ENCODE measurements around the gene MFAP4.

Gene MFAP4

DNA sequence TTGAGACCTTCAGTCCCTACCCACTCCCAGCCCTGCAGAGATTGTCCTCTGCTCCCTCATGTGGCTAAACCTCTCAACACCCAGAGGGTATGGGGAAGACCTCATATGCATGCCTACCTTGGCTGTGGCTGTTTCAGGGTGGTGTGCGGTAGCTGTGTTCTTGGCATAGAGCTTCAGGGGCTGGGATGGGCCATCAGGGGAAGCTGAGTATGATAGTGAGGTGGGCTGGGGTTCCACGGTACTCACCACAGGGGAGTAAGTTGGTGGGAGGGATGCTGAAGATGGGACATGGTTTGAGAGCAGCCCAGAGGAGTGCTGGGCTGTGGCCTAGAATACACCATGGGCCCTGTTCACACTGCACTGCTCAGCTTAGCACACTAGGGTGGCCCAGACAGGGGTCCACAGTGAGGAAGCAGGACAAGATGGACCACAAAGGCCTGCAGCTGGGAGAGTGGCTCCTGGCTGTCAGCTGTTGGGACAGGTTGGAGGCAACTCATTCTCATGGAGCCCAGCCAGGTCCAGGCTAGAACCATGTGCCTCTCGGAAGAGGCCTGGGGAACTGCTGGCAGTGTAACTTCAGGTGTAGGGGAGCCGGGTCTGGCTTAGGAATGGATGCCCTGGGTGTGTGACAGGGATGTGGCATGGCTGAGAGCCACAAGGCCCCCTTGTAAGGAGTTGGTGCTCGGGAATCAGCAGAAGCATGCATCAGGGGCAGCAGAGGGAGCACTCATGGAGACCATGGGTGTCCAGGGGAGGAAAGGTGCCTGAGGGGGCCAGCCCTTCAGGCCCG is 3.1 kb downstream of the MFAP4 start:
- Mint-ChIP-seq H3K4me3 (no peak overlapping the region), H3K27ac (no peak overlapping the region), H3K27me3 (peaks cover 4% of the 10 kb centered on the region), H3K36me3 (peaks cover 7% of the 10 kb centered on the region), H3K4me1 (ENCODE audit: low read depth) (peaks cover 14% of the 10 kb centered on the region), H3K9me3 (ENCODE audit: low read depth) (no peaks in the 10 kb centered on the region)

DNA sequence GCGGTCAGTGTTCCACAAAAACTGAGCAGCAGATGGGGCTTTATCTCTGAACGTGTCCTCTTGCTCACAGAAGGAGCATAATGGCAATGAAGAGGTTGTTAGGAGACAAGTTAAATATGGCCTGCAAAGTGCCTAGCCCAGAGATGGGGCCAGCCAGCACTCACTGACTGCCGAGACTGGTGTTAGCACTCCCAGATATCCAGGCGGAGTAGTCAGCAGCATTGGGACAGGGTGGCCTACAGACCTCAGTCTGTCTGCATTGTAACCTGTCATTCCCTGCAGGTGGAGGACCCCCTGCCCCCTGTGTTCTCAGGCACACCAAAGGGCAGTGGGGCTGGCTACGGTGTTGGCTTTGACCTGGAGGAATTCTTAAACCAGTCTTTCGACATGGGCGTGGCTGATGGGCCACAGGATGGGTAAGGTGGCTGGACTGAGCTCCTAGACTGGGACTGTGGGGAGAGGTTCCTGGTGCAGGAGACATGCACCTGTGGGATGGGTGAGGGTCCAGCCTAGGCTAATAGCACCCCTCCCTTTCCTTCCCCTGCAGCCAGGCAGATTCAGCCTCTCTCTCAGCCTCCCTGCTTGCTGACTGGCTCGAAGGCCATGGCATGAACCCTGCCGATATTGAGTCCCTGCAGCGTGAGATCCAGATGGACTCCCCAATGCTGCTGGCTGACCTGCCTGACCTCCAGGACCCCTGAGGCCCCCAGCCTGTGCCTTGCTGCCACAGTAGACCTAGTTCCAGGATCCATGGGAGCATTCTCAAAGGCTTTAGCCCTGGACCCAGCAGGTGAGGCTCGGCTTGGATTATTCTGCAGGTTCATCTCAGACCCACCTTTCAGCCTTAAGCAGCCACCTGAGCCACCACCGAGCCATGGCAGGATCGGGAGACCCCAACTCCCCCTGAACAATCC is 4.2 kb downstream of the MFAP4 start:
- H3K36me3 Mint-ChIP-seq, result peaks cover 7% of the 10 kb centered on the region
- no peaks in the 10 kb centered on the region for H3K9me3 Mint-ChIP-seq (ENCODE audit: low read depth)
- H3K27me3 Mint-ChIP-seq, result peaks cover 2% of the 10 kb centered on the region
- H3K4me3 Mint-ChIP-seq, result no peak overlapping the region
- H3K27ac Mint-ChIP-seq, result no peak overlapping the region
- peaks cover 10% of the 10 kb centered on the region for H3K4me1 Mint-ChIP-seq (ENCODE audit: low read depth)

DNA sequence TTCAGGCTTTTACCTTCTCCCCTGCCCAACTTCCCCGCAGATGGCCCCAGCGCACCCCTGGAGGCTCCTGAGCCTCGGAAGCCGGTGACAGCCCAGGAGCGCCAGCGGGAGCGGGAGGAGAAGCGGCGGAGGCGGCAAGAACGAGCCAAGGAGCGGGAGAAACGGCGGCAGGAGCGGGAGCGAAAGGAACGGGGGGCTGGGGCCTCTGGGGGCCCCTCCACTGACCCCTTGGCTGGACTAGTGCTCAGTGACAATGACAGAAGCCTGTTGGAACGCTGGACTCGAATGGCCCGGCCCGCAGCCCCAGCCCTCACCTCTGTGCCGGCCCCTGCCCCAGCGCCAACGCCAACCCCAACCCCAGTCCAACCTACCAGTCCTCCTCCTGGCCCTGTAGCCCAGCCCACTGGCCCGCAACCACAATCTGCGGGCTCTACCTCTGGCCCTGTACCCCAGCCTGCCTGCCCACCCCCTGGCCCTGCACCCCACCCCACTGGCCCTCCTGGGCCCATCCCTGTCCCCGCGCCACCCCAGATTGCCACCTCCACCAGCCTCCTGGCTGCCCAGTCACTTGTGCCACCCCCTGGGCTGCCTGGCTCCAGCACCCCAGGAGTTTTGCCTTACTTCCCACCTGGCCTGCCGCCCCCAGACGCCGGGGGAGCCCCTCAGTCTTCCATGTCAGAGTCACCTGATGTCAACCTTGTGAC is 5.1 kb downstream of the MFAP4 start:
- Mint-ChIP-seq H3K4me3 (no peak overlapping the region), H3K36me3 (peaks cover 7% of the 10 kb centered on the region), H3K4me1 (ENCODE audit: low read depth) (peaks cover 12% of the 10 kb centered on the region), H3K9me3 (ENCODE audit: low read depth) (no peaks in the 10 kb centered on the region), H3K27me3 (peaks cover 2% of the 10 kb centered on the region), H3K27ac (no peak overlapping the region)

DNA sequence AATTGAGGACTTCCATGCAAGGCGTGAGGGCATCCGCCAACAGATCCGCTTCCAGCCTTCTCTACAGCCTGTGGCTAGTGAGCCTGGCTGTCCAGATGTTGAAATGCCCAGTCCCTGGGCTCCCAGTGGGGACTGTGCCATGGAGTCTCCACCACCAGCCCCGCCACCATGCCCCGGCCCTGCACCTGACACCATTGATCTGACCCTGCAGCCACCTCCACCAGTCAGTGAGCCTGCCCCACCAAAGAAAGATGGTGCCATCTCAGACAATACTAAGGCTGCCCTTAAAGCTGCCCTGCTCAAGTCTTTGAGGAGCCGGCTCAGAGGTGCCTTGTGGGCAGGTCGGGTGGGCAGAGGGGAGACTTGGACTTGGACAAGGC is 5.6 kb downstream of the MFAP4 start:
- H3K36me3 Mint-ChIP-seq, result peaks cover 7% of the 10 kb centered on the region
- no peak overlapping the region for H3K27ac Mint-ChIP-seq
- no peaks in the 10 kb centered on the region for H3K9me3 Mint-ChIP-seq (ENCODE audit: low read depth)
- H3K4me1 Mint-ChIP-seq (ENCODE audit: low read depth), result peaks cover 14% of the 10 kb centered on the region
- H3K4me3 Mint-ChIP-seq, result no peak overlapping the region
- peaks cover 1% of the 10 kb centered on the region for H3K27me3 Mint-ChIP-seq

DNA sequence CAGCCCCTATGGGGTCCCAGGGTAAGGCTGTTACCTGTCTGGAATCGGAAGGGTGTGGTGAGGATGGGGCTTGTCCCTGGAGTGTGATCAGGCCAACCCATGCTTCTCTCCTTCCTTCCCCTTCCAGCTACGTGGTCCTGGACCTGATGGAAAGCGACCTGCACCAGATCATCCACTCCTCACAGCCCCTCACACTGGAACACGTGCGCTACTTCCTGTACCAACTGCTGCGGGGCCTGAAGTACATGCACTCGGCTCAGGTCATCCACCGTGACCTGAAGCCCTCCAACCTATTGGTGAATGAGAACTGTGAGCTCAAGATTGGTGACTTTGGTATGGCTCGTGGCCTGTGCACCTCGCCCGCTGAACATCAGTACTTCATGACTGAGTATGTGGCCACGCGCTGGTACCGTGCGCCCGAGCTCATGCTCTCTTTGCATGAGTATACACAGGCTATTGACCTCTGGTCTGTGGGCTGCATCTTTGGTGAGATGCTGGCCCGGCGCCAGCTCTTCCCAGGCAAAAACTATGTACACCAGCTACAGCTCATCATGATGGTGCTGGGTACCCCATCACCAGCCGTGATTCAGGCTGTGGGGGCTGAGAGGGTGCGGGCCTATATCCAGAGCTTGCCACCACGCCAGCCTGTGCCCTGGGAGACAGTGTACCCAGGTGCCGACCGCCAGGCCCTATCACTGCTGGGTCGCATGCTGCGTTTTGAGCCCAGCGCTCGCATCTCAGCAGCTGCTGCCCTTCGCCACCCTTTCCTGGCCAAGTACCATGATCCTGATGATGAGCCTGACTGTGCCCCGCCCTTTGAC is 6.3 kb downstream of the MFAP4 start:
- Mint-ChIP-seq H3K27me3 (no peaks in the 10 kb centered on the region), H3K4me3 (no peak overlapping the region), H3K9me3 (ENCODE audit: low read depth) (no peaks in the 10 kb centered on the region), H3K4me1 (ENCODE audit: low read depth) (peaks cover 12% of the 10 kb centered on the region), H3K27ac (no peak overlapping the region), H3K36me3 (peaks cover 7% of the 10 kb centered on the region)

DNA sequence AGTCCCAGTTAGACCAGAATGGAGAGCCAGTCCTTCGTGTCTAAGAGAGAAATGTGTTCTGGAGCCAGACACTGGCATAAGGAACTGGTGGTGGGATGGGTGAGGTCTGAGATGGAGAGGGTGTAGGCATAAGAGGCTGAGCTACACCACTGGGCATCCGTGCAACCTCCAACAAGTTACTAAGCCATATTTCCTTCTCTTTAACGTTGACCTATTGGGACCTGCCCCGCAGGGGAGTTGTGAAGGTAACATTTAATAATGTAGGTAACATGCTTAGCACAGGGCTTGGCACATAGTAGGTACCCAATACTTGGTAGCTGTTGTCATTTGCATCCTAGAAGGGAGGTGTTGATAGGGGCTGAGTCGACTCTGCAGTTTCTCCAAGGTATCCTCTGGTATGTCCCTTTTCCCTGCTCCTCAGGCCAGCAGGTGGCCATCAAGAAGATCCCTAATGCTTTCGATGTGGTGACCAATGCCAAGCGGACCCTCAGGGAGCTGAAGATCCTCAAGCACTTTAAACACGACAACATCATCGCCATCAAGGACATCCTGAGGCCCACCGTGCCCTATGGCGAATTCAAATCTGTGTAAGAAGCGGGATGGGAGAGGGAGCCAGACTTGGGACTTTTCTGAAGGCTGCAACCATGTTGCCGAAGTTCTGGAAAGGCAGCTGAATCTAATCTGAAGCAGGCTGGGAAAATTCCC is 7.5 kb downstream of the MFAP4 start:
- H3K36me3 Mint-ChIP-seq, result peaks cover 6% of the 10 kb centered on the region
- peaks cover 12% of the 10 kb centered on the region for H3K4me1 Mint-ChIP-seq (ENCODE audit: low read depth)
- no peaks in the 10 kb centered on the region for H3K9me3 Mint-ChIP-seq (ENCODE audit: low read depth)
- H3K27ac Mint-ChIP-seq, result peak overlapping the region; percentile 50
- peak overlapping the region; percentile 75 for H3K4me3 Mint-ChIP-seq
- H3K27me3 Mint-ChIP-seq, result no peaks in the 10 kb centered on the region

DNA sequence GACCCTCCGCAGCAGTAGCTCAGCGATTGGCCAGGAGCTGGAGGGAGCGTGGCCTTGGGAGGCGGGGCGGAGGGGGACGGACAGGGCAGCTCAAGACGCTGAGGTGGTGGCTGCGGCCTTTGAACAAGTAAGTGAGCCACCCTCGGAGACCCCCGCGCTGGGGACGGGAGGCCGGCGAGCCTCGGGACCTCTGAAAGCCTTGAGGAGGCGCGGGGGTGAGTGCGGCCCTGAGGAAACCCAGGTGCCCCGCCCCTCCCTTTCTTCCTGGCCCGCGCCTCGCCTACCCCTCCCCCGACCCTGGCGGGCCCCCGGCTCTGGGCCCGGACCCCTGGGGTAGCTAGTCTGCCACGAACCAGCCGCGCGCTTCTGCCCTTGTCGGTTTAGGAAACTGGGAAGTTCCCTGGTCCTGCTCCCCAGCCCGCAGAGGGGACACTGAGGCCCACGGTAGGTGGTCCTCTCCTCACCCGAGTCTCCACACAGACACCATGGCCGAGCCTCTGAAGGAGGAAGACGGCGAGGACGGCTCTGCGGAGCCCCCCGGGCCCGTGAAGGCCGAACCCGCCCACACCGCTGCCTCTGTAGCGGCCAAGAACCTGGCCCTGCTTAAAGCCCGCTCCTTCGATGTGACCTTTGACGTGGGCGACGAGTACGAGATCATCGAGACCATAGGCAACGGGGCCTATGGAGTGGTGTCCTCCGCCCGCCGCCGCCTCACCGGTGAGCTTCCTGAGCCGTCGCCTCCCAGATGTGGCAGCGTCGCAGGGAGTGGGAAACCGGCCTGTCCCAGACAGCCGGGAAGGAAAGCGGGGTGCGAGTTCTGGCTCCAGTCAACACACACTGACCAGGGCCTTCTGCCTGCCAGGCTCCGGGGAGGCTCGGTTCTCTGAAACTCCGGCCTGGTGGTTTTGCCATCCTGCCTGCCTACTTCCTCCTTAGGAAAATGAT is 8.3 kb downstream of the MFAP4 start, which contains the start of gene MAPK7:
Gene MAPK7, plus strand, starts transcription at position 83 of the 945 bp plus-strand sequence. Its CDS starts 403 bp downstream, at position 486.
- Mint-ChIP-seq H3K4me3 (peak within 1 kb of the TSS; percentile 100), H3K4me1 (ENCODE audit: low read depth) (peaks cover 9% of the 10 kb centered on the region), H3K27ac (peak within 1 kb of the TSS; percentile 98), H3K9me3 (ENCODE audit: low read depth) (no peaks in the 10 kb centered on the region), H3K27me3 (no peaks in the 10 kb centered on the region), H3K36me3 (peaks cover 2% of the 10 kb centered on the region)

DNA sequence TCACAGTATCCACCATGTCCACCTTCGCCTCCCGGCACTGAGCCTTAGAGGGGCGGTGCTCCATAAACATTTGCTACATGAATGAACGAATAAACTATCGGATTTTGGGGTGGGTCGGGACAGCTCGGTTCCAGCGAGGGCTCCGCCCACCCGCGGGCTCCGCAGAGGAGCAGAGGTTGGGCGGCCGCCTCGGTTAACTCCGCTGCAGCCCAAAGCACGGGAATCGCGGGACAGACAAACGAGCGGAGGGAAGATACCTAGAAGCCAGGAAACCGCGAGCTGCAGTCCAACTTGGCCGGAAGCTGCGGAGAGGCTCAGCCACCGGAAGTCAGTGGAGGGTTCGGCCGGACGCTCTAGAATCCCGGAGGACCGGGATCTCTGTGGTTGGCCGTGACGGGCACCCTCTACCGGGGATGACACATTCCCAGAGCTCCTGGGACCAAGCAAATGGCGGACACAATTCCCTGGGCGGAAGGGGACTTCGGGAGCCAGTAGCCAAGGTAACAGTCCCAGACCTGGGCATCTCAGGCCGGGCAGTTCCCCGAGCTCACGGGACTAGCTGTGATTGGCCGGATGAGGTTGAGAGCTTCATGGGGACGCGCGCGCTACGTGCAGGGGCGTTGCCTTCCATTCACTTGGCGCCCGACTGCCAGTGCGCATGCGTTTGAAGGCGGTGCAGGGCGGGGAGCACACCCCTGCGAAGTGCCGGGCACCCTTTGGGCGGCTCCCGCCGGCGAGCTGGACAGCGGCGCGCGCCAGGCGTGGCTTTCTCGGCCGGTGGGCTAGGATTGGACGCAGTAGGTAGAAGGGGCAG is 9.2 kb downstream of the MFAP4 start:
- H3K27ac Mint-ChIP-seq, result peak overlapping the region; percentile 98
- H3K4me3 Mint-ChIP-seq, result peak overlapping the region; percentile 100
- no peaks in the 10 kb centered on the region for H3K9me3 Mint-ChIP-seq (ENCODE audit: low read depth)
- peaks cover 9% of the 10 kb centered on the region for H3K4me1 Mint-ChIP-seq (ENCODE audit: low read depth)
- peaks cover 2% of the 10 kb centered on the region for H3K36me3 Mint-ChIP-seq
- H3K27me3 Mint-ChIP-seq, result no peaks in the 10 kb centered on the region

DNA sequence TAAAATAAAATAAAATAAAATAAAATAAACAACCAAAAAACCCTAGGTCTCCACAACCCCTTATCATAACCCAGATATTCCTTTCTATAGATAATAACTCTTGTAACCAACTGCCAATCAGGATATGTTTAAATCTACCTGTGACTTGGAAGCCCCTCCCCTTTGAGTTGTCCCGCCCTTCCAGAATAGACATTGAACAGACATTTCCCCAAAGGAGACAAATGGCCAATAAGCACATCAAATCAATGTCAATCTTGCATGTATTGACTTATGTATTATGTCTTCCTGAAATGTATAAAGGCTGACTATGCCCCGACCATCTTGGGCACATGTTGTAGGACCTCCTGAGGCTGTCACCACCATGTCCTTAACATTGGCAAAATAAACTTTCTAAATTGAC is 10.2 kb downstream of the MFAP4 start:
- H3K27me3 Mint-ChIP-seq, result no peaks in the 10 kb centered on the region
- H3K4me3 Mint-ChIP-seq, result peak overlapping the region; percentile 100
- H3K9me3 Mint-ChIP-seq (ENCODE audit: low read depth), result no peaks in the 10 kb centered on the region
- H3K4me1 Mint-ChIP-seq (ENCODE audit: low read depth), result peaks cover 11% of the 10 kb centered on the region
- peak overlapping the region; percentile 98 for H3K27ac Mint-ChIP-seq
- H3K36me3 Mint-ChIP-seq, result peaks cover 2% of the 10 kb centered on the region

DNA sequence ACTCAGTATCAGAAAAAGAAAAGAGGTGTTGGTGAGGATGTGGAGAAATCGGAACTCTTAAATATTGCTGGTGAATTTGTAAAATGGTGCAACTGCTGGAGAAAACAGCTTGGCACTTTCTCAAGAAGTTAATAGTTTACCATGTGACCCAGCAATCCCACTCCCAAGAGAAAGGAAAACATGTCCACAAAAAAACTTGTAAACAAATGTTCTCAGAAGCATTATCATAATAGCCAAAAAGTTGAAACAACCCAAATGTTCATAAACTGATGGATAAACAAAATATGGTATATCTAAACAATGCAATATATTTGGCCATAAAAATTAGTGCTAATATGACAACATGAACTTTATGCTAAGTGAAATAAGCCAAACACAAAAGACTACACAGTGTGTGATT is 11.3 kb downstream of the MFAP4 start:
- Mint-ChIP-seq H3K36me3 (peaks cover 2% of the 10 kb centered on the region), H3K27me3 (no peaks in the 10 kb centered on the region), H3K4me3 (peak overlapping the region; percentile 68), H3K4me1 (ENCODE audit: low read depth) (peaks cover 18% of the 10 kb centered on the region), H3K27ac (no peak overlapping the region), H3K9me3 (ENCODE audit: low read depth) (no peaks in the 10 kb centered on the region)

DNA sequence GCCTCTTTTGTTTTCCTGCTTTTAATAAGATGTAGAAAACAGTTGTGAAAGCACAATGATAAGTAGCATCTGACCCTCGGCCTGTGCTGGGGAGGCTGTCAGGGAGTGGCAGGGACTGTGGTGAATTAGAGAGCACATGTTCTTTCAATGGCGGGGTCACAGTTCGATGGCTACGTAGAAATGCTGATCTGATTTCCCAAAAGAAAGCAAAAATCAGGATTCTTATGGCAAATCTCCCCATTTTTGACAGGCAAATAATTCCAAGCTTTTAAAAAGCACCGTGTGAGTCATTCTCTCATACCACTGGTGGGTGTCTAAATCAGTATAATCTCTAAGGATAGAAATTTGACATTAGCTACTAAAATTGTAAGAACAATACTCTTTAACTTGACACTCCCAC is 12.9 kb downstream of the MFAP4 start:
- no peaks in the 10 kb centered on the region for H3K9me3 Mint-ChIP-seq (ENCODE audit: low read depth)
- no peaks in the 10 kb centered on the region for H3K27me3 Mint-ChIP-seq
- H3K27ac Mint-ChIP-seq, result no peak overlapping the region
- no peak overlapping the region for H3K4me3 Mint-ChIP-seq
- no peaks in the 10 kb centered on the region for H3K36me3 Mint-ChIP-seq
- H3K4me1 Mint-ChIP-seq (ENCODE audit: low read depth), result peaks cover 30% of the 10 kb centered on the region

DNA sequence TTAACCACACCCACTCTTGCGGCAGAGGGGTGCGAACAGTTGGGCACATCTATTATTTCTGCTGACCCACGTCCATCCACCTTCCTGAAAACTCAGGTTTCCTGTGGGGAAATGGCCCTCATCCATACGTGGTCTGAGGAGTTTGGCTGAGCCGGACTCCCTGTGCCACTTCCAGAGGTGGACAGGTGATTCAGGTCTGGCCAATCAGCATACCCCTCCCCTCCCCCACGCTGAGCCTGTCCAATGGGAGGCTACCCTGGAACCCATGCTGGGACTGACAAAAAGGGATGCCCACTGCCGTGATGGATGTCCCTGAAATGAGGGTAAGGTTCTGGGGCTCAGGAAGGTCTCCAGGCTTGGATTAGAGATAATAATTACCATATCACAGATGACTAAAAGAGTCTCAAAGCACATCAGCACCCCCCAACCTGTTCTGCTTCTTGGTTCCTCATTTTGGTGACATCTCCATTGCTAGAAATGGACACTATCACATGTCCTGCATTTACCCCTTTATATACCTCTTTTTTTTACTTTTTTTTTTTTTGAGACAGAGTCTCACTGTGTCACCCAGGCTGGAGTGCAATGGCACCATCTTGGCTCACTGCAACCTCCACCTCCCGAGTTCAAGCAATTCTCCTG is 14.0 kb downstream of the MFAP4 start:
- no peaks in the 10 kb centered on the region for H3K36me3 Mint-ChIP-seq
- no peaks in the 10 kb centered on the region for H3K27me3 Mint-ChIP-seq
- no peak overlapping the region for H3K27ac Mint-ChIP-seq
- H3K9me3 Mint-ChIP-seq (ENCODE audit: low read depth), result no peaks in the 10 kb centered on the region
- H3K4me3 Mint-ChIP-seq, result no peak overlapping the region
- peaks cover 34% of the 10 kb centered on the region for H3K4me1 Mint-ChIP-seq (ENCODE audit: low read depth)
